CD4-positive, alpha-beta T cell treated with Interleukin-15 for 4 hours (primary cell): Measurements from ENCODE around the gene TMEM31.
"Not testable (repeated sequence)": the region's sequence is repeated elsewhere in the genome, so short reads cannot be mapped to it uniquely, and the experiment has no call there.

Experiments
- DNase-seq: peaks from one replicate; pipeline ENCODE4 v3.0.0-alpha.2; 2020; ENCODE audit warnings: low spot score

The TMEM31 gene

DNA sequence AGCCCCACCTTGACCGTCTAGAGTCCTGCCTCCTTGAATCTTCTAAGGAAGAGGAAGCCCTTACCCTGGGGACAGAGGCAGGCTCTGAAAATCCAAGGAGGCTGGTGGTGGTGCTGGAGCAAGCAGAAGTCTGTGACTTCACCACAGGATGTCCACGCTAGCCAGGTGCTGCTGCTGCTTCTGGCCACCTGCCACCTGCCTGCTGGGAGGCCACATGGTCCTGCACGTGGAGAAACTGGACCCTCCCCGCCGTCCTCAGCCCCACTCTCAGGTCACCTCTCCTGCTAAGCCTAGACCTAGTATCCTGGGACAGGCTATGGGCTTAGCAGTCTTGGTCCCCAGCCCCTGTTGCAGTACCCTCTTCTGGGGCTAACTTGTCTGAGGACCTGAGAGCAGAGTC, 15.8 kb downstream of the TMEM31 start:
- DNase-seq = no peak

DNA sequence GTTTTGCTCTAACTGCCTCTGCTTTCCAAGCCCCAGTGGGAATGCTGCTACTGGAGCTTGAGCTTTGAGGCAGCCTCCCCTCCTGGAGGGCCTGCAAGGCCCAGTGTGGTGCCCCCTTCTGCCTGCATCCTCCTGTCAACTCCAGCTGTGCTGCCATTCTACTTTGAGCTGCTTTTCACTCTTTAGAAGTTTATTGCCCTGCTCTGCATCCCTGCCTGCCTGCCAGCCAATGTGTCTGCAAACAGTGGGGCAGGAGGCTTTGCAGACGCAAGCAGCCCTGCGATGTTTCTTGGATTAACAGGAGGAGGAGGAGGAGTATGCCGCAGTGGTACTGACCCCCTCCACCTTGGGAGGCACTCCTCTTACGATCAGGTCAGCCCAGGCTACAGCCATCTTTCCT, 16.4 kb downstream of the TMEM31 start:
- DNase-seq = no peak

DNA sequence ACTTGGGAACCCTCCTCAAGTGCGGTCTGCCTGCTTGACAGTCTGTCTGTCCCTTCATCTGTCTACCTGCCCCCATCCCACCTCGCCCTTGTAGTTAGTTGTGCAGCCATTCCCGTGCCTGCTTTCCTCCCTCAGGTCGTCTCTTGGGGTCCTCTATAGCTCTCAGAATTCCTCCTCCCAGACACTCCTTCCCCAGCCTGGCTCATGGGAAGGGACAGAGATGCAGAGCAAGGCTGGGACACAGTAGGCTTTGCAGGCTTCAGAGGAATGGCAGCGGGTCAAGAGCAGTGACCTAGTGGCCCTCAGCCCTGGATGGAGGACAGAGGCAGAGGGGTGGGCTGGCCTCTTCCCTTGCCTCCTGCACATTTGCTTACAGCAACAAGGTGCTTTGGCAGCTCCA, 18.3 kb downstream of the TMEM31 start:
- DNase-seq = no peak

DNA sequence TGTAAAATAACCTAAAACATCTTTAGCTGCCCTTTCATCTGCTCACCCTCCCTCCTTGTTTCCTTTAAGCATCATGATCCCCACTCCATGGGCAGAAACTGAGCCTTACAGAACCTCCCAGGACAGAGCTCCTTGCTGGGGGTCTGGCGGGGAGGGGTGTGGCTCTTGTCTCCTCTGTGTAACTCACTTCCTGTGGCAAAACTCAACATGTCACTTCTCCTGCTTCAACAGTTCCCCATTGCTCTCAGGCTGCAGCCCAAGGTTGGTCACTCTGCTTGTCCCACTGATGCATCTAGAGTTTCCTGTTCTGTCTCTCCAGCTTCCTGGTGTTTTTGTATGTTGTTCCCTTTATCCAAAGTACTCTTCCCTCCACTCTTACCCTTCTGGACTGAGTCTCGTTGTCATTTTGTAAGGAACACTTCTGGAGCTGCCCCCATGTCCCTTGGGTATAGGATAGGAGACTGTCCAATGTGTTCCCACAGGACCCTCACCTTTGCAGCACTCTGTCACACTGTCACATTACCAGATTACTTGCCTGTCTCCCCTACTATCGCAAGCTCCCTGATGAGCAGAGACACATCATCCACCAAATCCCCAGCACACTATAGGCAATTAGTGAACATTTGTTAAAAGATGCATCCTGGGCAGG, 19.6 kb downstream of the TMEM31 start:
- no peak for DNase-seq

DNA sequence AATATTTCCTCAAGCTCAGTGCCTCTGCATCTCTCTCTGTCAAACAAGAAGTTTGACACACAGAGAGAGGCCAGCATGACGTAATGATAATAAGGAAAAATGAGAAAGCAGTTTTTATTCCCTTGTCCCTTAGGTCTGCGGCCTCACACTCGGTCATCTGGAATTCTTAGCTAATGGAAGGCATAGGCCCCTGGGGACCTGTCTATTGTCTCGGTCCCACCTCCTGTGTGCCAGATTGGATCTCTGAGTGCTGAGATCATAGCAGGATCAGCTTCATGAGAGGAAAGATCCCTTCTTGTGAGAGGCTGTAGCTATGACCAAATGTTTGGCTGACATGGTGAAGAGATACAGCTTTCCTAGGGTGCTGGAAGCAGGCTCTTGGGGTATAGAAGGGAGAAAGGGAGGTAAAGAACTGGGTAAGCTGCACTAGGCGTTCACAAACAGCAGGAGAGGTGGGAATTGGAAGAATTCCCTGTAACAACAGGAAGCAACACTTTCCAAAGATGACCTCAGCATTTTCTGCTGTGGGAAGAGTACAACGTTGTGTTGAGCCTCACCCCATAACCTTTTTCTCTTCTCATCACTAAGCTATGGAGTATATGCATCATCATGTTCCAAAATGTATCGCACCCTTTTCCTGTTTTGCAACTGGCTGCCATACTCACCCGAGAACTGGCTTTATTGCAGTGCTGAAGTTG, 20.2 kb downstream of the TMEM31 start:
- no peak for DNase-seq

DNA sequence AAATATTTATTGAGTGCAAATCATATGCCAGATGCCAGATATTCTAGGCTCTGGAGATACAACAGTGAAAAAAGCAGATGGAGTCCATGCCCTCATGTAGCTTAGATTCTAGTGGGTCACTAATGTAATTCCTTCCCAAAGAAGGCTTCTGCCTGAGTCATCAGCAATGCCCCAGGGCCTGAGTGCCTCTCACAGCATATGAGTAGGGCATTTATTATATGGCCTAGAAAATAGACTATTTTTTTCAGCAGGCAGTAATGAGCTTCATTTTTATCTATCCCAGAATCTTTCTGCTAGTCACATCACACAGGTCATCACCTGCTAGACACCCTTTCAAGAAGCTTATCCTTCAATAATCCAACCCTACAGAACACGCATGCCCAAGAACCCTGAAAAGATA, 22.3 kb downstream of the TMEM31 start:
- DNase-seq = no peak

DNA sequence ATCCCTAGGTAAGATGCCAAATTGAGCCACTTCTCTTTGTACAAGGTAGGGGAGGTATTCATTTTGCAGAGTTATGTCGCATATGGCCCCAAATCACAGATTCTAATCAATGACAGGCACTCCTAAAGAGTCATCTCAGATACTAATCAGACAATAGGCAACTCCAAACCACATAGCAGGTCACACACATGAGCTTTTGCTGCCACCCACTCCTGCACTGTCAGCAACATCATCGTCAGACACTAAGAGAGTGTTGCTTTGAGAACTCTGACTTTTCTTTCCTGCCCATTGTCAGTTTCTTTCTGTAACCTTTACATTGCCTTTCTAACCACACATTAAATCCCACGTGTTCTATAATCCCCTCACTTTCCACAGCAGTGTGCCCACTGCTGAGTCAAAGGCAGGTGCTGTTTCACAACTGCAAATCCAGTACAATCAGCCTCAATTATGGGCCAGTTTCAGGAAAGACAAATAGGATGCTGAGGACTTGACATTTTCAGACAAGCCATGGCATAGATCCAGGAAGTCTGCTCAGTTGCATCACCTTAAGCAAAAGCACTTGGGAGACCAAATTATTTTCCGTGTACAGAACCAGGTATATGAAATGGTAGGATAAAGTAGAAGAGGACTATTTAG, 23.5 kb downstream of the TMEM31 start:
- no peak for DNase-seq

DNA sequence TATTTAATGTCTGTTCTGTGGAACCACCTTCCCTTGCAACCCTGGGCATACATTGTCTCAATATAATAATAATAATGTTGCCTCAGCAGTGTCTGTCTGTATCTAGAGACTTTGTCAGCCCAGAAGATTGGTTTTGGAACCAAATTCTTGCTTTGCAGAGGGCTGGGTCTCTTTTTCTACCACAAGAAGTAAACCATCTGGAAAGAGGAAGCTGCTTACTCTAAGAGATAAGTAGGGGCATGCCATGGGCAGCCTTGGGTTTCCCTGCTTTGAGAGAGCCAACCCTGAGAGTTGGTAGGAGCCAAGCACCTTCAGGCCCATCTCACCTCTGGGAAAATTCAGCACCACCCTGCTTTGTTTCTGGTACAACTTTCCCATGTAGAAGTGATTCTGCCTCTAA, 27.0 kb downstream of the TMEM31 start:
- no peak for DNase-seq

DNA sequence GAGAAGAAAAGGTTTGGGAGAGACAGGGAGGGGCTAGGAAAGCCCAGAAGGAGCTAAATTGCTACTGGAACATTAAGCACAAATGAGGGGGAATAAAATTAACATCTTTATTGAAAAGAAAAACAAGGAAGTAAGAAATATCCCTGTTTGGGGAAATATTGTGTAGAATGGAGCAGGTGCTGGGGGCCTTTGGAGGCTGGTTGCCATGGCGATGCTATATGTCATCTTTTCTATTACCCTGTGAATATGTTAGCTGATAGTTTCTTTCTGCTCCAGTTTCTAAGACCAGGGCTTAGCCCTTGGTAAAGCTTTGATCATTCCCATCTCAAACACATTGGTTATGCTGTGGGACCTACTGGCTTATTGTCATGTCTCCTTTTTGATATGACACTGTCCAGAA, 28.7 kb downstream of the TMEM31 start:
- DNase-seq = no peak

DNA sequence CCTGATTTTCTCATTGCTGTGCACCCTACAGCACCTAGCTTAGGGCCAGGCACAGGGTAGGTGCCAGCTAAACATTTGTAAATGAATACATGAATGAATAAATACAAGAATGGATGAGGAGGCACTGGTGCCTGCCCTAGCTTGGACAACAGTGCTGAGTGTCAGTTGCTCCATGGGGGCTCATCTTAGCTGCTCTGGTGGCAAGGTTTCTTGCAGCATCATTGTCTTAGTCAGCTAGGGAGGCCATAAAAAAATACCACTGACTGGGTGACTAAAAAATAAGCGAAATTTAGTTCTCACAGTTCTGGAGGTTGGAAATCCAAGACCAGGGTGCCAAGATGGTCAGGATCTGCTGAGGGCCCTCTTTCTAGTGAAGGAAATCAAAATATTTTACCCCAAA, 31.2 kb downstream of the TMEM31 start:
- no peak for DNase-seq

DNA sequence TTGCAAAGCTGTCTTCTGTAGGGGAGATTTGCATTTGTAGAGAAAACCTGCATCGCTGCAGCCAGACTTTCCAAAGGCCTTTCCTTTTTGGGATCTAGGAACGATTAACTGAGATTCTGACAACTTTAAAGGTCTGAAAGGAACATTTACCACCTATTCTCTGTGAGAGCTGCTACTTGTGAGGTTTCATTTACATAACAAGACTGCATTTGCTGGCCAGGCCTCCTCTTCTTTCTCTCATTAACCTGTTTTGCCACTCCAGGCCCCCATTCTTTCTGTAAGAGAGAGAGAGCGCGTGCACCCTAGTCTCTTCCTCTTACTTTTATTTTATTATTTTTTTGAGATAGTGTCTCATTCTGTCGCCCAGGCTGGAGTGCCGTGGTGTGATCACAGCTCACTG, 31.6 kb downstream of the TMEM31 start:
- DNase-seq = no peak

DNA sequence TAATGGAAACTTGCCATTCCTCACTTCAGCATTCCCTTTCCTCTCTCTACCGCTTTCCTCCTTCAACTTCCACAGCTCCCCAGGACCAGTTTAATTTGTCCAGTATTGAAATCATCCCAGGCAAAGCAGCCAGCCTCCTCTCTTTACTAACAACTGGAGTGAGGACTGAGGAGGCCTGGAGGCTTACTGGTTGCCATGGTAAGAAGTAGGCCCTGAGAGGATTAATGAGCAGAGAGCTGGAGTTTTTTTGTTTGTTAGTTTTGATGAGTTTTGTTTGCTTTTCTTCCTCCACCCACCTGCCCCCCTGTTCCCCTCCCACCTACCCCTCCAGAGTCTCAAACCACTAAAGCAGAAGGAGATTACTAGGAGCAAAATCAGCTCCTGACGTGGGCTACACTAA, 36.5 kb downstream of the TMEM31 start:
- no peak for DNase-seq

DNA sequence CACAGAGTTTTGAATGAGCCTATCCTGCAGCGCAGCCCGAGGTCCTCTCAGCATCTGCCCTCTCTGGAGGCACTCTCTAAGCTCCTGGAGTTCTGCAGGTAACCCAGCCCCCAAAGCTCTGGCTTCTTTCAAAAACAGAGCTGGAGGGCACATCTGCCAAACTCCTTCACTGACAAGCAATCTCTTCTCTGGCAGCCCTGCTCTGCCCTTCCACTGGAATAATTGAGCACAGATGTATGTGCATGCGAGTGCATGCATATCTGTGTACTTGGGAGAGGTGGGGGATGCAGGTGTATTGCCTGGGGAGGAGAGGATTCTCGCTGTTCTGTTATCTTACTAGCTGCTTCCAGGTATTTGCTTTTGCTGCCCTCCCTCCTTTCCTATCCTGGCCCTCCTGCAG, 43.7 kb downstream of the TMEM31 start:
- no peak for DNase-seq

DNA sequence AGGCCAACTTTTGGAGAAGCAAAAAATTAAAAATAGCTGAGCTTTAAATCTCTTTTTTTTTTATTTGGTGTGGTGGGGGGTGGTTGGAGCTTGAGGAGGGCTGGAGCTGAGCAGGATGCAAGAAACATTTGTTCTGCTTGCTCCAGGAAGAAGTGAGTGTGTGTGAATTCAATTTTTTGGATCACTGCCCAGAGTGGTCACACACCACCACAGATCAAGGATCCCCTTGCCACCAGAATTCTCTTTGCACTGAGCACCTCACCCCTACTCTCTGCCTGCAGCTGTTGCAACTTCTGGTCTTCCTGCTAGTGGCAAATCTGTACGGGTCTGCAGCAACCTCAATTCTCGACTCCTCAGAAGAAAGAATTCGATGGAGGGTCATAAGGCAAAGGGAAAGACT, 46.0 kb downstream of the TMEM31 start:
- DNase-seq = no peak

DNA sequence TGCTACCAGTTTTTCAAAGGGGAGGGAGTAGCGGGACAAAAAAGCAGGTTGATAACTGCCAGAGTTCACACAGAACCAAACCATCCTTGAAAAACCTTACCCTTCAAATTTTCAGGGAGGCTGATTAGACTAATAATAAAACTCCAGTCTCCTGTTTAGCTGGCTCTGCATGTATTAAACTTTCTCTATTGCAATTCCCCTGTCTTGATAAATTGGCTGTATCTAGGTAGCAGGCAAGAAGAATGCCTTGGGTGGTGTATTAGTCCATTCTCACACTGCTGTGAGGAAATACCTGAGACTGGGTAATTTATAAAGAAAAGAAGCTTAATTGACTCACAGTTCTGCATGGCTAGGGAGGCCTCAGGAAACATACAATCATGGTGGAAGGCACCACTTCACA, 47.8 kb downstream of the TMEM31 start:
- no peak for DNase-seq

DNA sequence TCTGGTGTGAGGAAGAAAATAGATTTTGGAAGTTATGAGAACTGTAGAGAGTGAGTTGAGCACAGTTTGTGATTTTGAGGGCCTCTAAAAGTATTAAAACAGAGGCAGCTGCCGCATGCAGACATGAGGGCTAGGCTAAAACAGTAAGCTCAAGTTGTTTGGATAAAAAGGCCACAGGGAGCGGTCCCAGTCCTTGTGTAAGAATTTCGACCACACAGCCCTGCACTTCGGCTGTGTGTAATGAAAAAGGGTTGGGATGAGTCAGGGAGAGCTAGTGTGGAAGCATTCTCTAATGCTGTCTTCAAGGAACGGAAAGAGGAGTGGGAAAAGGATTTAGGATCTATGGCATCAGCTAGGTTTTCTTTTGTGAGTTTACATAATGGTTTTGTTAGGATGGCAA, 52.8 kb downstream of the TMEM31 start:
- not testable (repeated sequence) for DNase-seq
